GM13977 (cell line): ENCODE measurements around the gene GPR150.

Experiments
- DNase-seq: peaks from one replicate; pipeline ENCODE4 v3.0.0; 2012; ENCODE audit warnings: low spot score
- CTCF ChIP-seq: IDR thresholded peaks from 2 replicates; pipeline ENCODE4 v1.5.1; 2012; ENCODE audit warnings: mild to moderate bottlenecking, control low read depth; ENCODE audit not compliant: insufficient read depth; ENCODE audit errors: extremely low read depth, missing control alignments
- in situ Hi-C: fragments of 300-500 bp; cut with MboI; formaldehyde crosslinking; loops from one replicate; pipeline ENCODE4 v1.12.0; 2022; ENCODE audit warnings: low sequenced_read_pairs, low pct_unique_long_range_greater_than_20kb, mixed read lengths, inconsistent platforms; ENCODE audit not compliant: unreplicated experiment

The GPR150 gene

GRCh38 chr5:95620030-95620869 lies at the start of gene GPR150:
GPR150 (plus strand) TSS chr5:95620087; CDS start chr5:95620276, 189 bp downstream.
- in situ Hi-C loops = no loop called here
- peak; percentile 38 for TF ChIP-seq CTCF
- peak; percentile 79 for DNase-seq

- in situ Hi-C loops = no loop called here
- DNase-seq = no peak
- TF ChIP-seq CTCF = no peak
Measured at GRCh38 chr5:95572016-95572415, 47.9 kb upstream of the GPR150 start.

DNA sequence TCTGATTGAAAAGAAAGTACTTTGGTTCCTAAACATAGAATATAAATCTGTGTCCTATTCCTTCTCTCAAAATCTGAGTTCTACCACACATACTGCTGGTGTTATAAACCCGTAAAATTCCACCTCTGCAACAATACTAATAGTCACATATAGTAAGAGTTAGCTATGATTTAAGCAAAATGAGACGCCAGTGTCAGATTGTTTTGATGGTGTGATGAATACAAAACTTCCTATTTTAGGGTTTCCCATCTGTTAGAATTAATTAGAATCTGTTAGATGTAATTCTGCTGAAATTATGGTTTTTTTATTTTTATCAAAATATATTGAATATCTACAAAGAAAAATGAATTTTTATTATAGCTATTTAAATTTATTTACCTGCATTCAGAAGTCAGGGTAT lies 38.3 kb upstream of the GPR150 start:
- no peak for TF ChIP-seq CTCF
- in situ Hi-C loops = no loop called here
- no peak for DNase-seq

GRCh38 chr5:95583992-95584391 lies 35.9 kb upstream of the GPR150 start:
- in situ Hi-C loops = no loop called here
- no peak for TF ChIP-seq CTCF
- no peak for DNase-seq

GRCh38 chr5:95590880-95591279 lies 29.0 kb upstream of the GPR150 start:
- no peak for DNase-seq
- in situ Hi-C loops = no loop called here
- no peak for TF ChIP-seq CTCF

GRCh38 chr5:95591490-95591901 lies 28.4 kb upstream of the GPR150 start:
- in situ Hi-C loops = no loop called here
- TF ChIP-seq CTCF = no peak
- peak; percentile 31 for DNase-seq
